ENCODE data around the gene CMYA5.

Gene CMYA5

GRCh38 chr5:79800979-79801827 lies 111.6 kb downstream of the CMYA5 start:
- no peak for DNase-seq

GRCh38 chr5:79802406-79802805 lies 112.8 kb downstream of the CMYA5 start:
- no peak for DNase-seq

- DNase-seq = no peak
These were observed 113.4 kb downstream of the CMYA5 start for GRCh38 chr5:79803007-79803406.

GRCh38 chr5:79806741-79807140 lies 117.1 kb downstream of the CMYA5 start:
- DNase-seq = no peak

- no peak for DNase-seq
These were observed 120.1 kb downstream of the CMYA5 start for GRCh38 chr5:79809743-79810142.

GRCh38 chr5:79811081-79811480 lies 121.4 kb downstream of the CMYA5 start:
- DNase-seq = no peak

GRCh38 chr5:79811904-79812303 lies 122.3 kb downstream of the CMYA5 start:
- DNase-seq = no peak

- no peak for DNase-seq
These were observed 125.1 kb downstream of the CMYA5 start for GRCh38 chr5:79814699-79815098.

GRCh38 chr5:79816014-79816413 lies 126.4 kb downstream of the CMYA5 start:
- DNase-seq = no peak

- DNase-seq = no peak
These were observed 131.0 kb downstream of the CMYA5 start for GRCh38 chr5:79820648-79821047.

- no peak for DNase-seq
These were observed 134.8 kb downstream of the CMYA5 start for GRCh38 chr5:79824444-79824843.

GRCh38 chr5:79825802-79826201 lies 136.2 kb downstream of the CMYA5 start:
- DNase-seq = no peak

GRCh38 chr5:79827159-79827629 lies 137.6 kb downstream of the CMYA5 start:
- DNase-seq = no peak

- no peak for DNase-seq
These were observed 139.6 kb downstream of the CMYA5 start for GRCh38 chr5:79829260-79829659.

- no peak for DNase-seq
These were observed 142.0 kb downstream of the CMYA5 start for GRCh38 chr5:79831381-79832309.

- no peak for DNase-seq
These were observed 143.3 kb downstream of the CMYA5 start for GRCh38 chr5:79832911-79833310.

GRCh38 chr5:79834098-79834753 lies 144.6 kb downstream of the CMYA5 start:
- no peak for DNase-seq

- DNase-seq = no peak
These were observed 145.4 kb downstream of the CMYA5 start for GRCh38 chr5:79834754-79835714.

GRCh38 chr5:79837761-79838551 lies 148.3 kb downstream of the CMYA5 start:
- no peak for DNase-seq

- DNase-seq = no peak
These were observed 150.7 kb downstream of the CMYA5 start for GRCh38 chr5:79840084-79840990.
